ENCODE data around the gene PLSCR2.

- no peak for TF ChIP-seq EZH2 (IDR thresholded peaks at IDR 0.05; ENCODE audit: borderline replicate concordance, low read depth, low read length, poor library complexity, severe bottlenecking)
- TF ChIP-seq, protein P1, sequence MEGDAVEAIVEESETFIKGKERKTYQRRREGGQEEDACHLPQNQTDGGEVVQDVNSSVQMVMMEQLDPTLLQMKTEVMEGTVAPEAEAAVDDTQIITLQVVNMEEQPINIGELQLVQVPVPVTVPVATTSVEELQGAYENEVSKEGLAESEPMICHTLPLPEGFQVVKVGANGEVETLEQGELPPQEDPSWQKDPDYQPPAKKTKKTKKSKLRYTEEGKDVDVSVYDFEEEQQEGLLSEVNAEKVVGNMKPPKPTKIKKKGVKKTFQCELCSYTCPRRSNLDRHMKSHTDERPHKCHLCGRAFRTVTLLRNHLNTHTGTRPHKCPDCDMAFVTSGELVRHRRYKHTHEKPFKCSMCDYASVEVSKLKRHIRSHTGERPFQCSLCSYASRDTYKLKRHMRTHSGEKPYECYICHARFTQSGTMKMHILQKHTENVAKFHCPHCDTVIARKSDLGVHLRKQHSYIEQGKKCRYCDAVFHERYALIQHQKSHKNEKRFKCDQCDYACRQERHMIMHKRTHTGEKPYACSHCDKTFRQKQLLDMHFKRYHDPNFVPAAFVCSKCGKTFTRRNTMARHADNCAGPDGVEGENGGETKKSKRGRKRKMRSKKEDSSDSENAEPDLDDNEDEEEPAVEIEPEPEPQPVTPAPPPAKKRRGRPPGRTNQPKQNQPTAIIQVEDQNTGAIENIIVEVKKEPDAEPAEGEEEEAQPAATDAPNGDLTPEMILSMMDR (conservative IDR thresholded peaks at IDR 0.05; ENCODE audit: low read depth, low read length): no peak
These were observed 19.7 kb downstream of the PLSCR2 start for GRCh38 chr3:146449613-146450012.
